Ovary (tissue), 9 donors: ENCODE measurements around the gene GSTA3. TPM values are rescaled to one million over a fixed set of nuclear protein-coding genes. Genes with fewer than 3 reads are reported as not detected.

Source experiments
- DNase-seq, 5 donors: peaks; one replicate each; pipeline ENCODE4 v3.0.0-alpha.2; 2019 to 2020
- H3K27ac ChIP-seq, 2 donors: fragments of 200-600 bp; one replicate each; pipeline versions ENCODE4 v1.5.1 to v1.8.0; 2019 to 2022
- H3K27me3 ChIP-seq: fragments of 200-600 bp; one replicate; pipeline ENCODE4 v1.8.0; 2022
- H3K36me3 ChIP-seq: fragments of 200-600 bp; sonication (generic); one replicate; pipeline ENCODE4 v1.5.1; 2019
- H3K4me1 ChIP-seq: one replicate; pipeline ENCODE4 v1.8.1; 2013; ENCODE audit warnings: mild to moderate bottlenecking, moderate library complexity; ENCODE audit not compliant: insufficient read depth
- H3K4me3 ChIP-seq: fragments of 200-600 bp; sonication (generic); one replicate; pipeline ENCODE4 v1.5.1; 2017
- H3K9me3 ChIP-seq, 2 donors: fragments of 200-600 bp in 1 of 2; sonication (generic) in 1 of 2; one replicate each; pipeline versions ENCODE4 v1.5.1 to v1.8.1; 2013 to 2019; ENCODE audit warnings: mild to moderate bottlenecking in 1 of 2, moderate library complexity in 1 of 2
- EP300 ChIP-seq: sonication (generic); formaldehyde crosslinking; IDR thresholded peaks from one replicate; pipeline ENCODE4 v1.6.1; 2017; ENCODE audit warnings: antibody characterized with exemption
- POLR2A ChIP-seq: fragments of 450-650 bp; IDR thresholded peaks from one replicate; pipeline ENCODE4 v1.6.1; 2017; ENCODE audit warnings: antibody characterized with exemption, mild to moderate bottlenecking, moderate library complexity
- WGBS, 3 donors: extraction: QIAGEN DNeasy Blood & Tissue Kit in 1 of 3; methylation state at CpG; one replicate each; pipeline versions ENCODE4 v1.1.5 to v1.1.7; 2013 to 2017; 5-methylcytosine and 5-hydroxymethylcytosine counted together
- intact Hi-C, 4 donors: fragments of 100-400 bp; cut with DNase I; formaldehyde crosslinking; loops; one replicate each; pipeline versions ENCODE4 v1.11.0 to v1.15.1; 2022 to 2023
- polyA plus RNA-seq, 2 donors: library from polyadenylated mRNA; stranded (reverse); fragments of 200-250 nt in 1 of 2; fragments of 350-450 nt in 1 of 2; fragmentation: Illumina TruSeq in 1 of 2; extraction: RNeasy Lipid Tissue Mini Kit (QIAGEN cat#74804) in 1 of 2; gene quantifications; one replicate each; pipeline ENCODE4 v1.2.3, GENCODE V29; 2013 to 2014
- total RNA-seq, 7 donors: library from RNA; depleted of rRNA in 2 of 7; stranded (reverse); fragments of >200 nt in 2 of 7; fragmentation: NEBNext Ultra II Directional in 3 of 7; extraction: Animal tissue kit (Norgen Biotek cat#: 25700) in 3 of 7; gene quantifications; one replicate each; pipeline versions ENCODE4 v1.1.0 to v1.2.4, GENCODE V29; 2016 to 2023
- TF ChIP-seq, protein P1 (sequence below), 3 donors: fragments of 450-650 bp in 2 of 3; fragments of 200-600 bp in 1 of 3; IDR thresholded peaks; one replicate each; pipeline versions ENCODE4 v1.5.1 to v1.8.0; 2016 to 2022; ENCODE audit warnings: antibody characterized with exemption in 3 of 3, mild to moderate bottlenecking in 1 of 3
- donor health status: DM: no; HTN: no; CAD: no; lungs with moderate emphysema.
- donor health status: DM: no; HTN: no; CAD: no.
- donor health status: Bipolar disorder and iron deficiency.
- donor health status: DM: yes; HTN: yes; CAD: no.
- donor health status: DM: no; HTN: no; CAD: no.
- donor health status: DM: yes; HTN: yes; CAD: no.

The GSTA3 gene
- total and polyA plus RNA-seq, 9 donors: 0.61 to 22.1 (median 1.7) TPM; not detected in 3

DNA sequence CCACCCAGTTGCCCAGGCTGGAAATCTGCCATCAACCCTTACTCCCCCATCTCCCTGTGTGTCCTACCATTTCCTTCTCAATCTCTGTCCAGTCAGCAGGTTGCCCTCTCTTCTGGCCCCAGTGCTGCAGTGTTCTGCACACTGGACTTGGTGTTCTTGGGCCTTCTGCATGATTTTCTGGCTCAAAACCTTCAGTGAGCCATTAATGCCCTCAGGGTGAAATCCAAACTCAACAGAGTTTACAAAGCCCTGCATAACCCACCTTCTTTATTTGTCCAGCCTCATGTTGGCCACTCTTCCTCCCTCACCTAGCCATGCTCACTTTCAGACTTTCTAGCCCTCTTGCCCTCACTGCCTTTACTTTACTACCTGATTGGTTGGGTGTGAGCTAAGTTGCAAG is 5.0 kb upstream of the GSTA3 start:
- intact Hi-C loops: no loop called here
- Histone ChIP-seq H3K9me3 (no peaks in the 10 kb centered on the region), H3K36me3 (no peaks in the 10 kb centered on the region), H3K4me3 (no peak overlapping the region), H3K27ac (no peak overlapping the region), H3K4me1 (peaks cover 3% of the 10 kb centered on the region), H3K27me3 (no peaks in the 10 kb centered on the region)
- TF ChIP-seq, protein P1, sequence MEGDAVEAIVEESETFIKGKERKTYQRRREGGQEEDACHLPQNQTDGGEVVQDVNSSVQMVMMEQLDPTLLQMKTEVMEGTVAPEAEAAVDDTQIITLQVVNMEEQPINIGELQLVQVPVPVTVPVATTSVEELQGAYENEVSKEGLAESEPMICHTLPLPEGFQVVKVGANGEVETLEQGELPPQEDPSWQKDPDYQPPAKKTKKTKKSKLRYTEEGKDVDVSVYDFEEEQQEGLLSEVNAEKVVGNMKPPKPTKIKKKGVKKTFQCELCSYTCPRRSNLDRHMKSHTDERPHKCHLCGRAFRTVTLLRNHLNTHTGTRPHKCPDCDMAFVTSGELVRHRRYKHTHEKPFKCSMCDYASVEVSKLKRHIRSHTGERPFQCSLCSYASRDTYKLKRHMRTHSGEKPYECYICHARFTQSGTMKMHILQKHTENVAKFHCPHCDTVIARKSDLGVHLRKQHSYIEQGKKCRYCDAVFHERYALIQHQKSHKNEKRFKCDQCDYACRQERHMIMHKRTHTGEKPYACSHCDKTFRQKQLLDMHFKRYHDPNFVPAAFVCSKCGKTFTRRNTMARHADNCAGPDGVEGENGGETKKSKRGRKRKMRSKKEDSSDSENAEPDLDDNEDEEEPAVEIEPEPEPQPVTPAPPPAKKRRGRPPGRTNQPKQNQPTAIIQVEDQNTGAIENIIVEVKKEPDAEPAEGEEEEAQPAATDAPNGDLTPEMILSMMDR (IDR thresholded peaks at IDR 0.05): no peak
- TF ChIP-seq POLR2A (no peak), EP300 (no peak)
- no peak for DNase-seq

DNA sequence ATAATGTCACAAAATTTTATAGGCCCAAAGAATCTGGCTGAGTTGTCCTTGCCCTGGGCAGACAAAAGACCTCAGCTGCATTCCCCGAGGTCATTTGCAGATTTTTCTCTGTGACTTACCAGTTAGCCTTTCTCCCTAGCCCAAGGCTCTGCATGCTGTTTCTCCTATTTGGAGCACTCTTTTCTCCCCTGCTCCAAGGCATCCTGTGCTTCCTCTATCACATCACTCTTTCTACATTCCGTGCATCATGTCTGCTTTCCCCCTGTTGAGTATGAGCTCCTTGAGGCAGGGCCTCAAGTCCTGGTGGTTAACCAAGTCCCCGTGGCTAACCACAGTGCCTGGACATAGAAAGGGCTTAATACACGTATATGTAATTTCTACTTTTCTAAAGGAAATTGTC is 593 bp upstream of the GSTA3 start:
- no peak for DNase-seq
- Histone ChIP-seq H3K9me3 (no peaks in the 10 kb centered on the region), H3K27me3 (no peaks in the 10 kb centered on the region), H3K36me3 (no peaks in the 10 kb centered on the region), H3K27ac (no peak overlapping the region), H3K4me3 (no peak overlapping the region), H3K4me1 (peaks cover 2% of the 10 kb centered on the region)
- intact Hi-C loops: no loop called here
- TF ChIP-seq, protein P1 (IDR thresholded peaks at IDR 0.05): no peak
- TF ChIP-seq EP300 (no peak), POLR2A (no peak)
- WGBS, 3 donors: 76 to 83% (median 81%) methylated on average over 4 of the region's 4 CpGs

DNA sequence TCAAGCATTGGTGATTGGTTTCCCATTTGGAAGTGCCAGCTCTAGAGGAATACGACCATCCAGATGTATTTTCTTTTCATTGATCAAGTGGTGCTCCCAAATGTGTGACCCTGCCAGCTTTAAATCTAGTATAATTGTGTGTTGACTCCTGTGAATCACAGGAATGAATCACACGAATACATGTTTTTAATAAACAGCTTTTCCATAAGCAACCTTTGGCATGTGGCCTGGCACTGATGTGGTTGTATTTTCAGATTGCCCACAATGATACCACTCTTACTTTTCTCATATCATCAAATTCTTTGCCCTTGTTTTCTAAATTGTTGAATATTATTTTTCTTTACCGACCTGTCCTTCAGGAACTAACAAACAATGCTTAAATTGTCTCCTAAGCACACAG is 367 bp downstream of the GSTA3 start:
- TF ChIP-seq, protein P1 (IDR thresholded peaks at IDR 0.05): no peak
- no peak for TF ChIP-seq POLR2A
- no peaks in the 10 kb centered on the region for H3K36me3 ChIP-seq
- peaks cover 2% of the 10 kb centered on the region for H3K4me1 ChIP-seq
- no peaks in the 10 kb centered on the region for H3K27me3 ChIP-seq
- H3K9me3 ChIP-seq: no peaks in the 10 kb centered on the region
- H3K27ac ChIP-seq: no peak overlapping the region
- no peak for DNase-seq
- intact Hi-C loops: no loop called here
- no peak overlapping the region for H3K4me3 ChIP-seq
- 32 to 54% (median 44%) methylated on average over 3 of the region's 3 CpGs for WGBS, 3 donors

DNA sequence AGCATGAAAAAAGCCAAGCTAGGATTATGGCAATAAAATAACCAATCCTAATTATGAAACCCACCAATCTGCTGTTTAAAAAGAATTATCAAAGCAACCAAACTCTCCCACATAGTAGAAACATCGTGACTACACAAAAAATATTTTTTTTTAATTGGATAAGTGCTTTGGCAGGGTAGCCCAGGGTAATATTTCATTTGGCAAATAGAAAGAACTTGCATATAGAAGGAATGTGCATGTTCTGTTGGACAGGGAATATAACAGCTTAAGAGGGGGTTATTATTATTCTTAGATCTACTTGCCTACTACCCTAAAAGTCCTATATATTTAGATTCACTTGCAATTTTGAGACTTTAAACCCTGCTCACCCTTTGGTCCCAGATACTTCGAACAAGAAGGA is 972 bp downstream of the GSTA3 start:
- Histone ChIP-seq H3K27me3 (no peaks in the 10 kb centered on the region), H3K4me1 (peaks cover 2% of the 10 kb centered on the region), H3K9me3 (no peaks in the 10 kb centered on the region), H3K27ac (no peak overlapping the region), H3K4me3 (no peak overlapping the region), H3K36me3 (no peaks in the 10 kb centered on the region)
- intact Hi-C loops: no loop called here
- no peak for TF ChIP-seq POLR2A
- no peak for TF ChIP-seq EP300
- TF ChIP-seq, protein P1 (IDR thresholded peaks at IDR 0.05): no peak
- DNase-seq: no peak
- WGBS, 3 donors: 21 to 24% (median 22%) methylated on average over 2 of the region's 2 CpGs
